HepG2 (cell line): ENCODE data around the gene CHRNB1. TPM values are rescaled to one million over a fixed set of nuclear protein-coding genes. Genes with fewer than 3 reads are reported as not detected.

Source experiments
- DPF2 ChIP-seq: sonication (generic); formaldehyde crosslinking; IDR thresholded peaks from 2 replicates; pipeline ENCODE4 v1.4.0; 2020; ENCODE audit warnings: mild to moderate bottlenecking, low read depth, missing genetic modification reagents, borderline replicate concordance
- FLYWCH1 ChIP-seq: sonication (generic); formaldehyde crosslinking; IDR thresholded peaks from 2 replicates; pipeline ENCODE4 v1.8.1; 2023; ENCODE audit warnings: mild to moderate bottlenecking, missing genetic modification reagents
- MAX ChIP-seq: IDR thresholded peaks from 2 replicates; pipeline ENCODE4 v1.6.1; 2012; ENCODE audit warnings: inconsistent platforms
- MAZ ChIP-seq, 2 experiments: sonication (generic) in 1 of 2; formaldehyde crosslinking in 1 of 2; IDR thresholded peaks; 2 replicates each; pipeline versions ENCODE4 v1.5.0 to v1.6.1; 2012 to 2020; ENCODE audit warnings: low read depth in 2 of 2, mild to moderate bottlenecking in 2 of 2, borderline replicate concordance in 1 of 2, improper control_type of control experiment in 1 of 2, low read length in 1 of 2, missing genetic modification reagents in 1 of 2, moderate library complexity in 1 of 2
- MEIS2 ChIP-seq: sonication (generic); formaldehyde crosslinking; IDR thresholded peaks from 2 replicates; pipeline ENCODE4 v1.9.0; 2021; ENCODE audit warnings: mild to moderate bottlenecking, missing genetic modification reagents
- NR2F6 ChIP-seq, 2 experiments: IDR thresholded peaks; 2 replicates each; pipeline ENCODE4 v1.6.1; 2016; ENCODE audit warnings: antibody characterized with exemption in 1 of 2, mild to moderate bottlenecking in 1 of 2
- ONECUT2 ChIP-seq: sonication (generic); formaldehyde crosslinking; IDR thresholded peaks from 2 replicates; pipeline ENCODE4 v1.4.0; 2020; ENCODE audit warnings: missing genetic modification reagents
- PHF20 ChIP-seq: sonication (generic); formaldehyde crosslinking; IDR thresholded peaks from 2 replicates; pipeline ENCODE4 v1.5.0; 2020; ENCODE audit warnings: mild to moderate bottlenecking, missing genetic modification reagents
- RBM39 ChIP-seq: fragments of 200-400 bp; formaldehyde crosslinking; IDR thresholded peaks from one replicate; pipeline ENCODE4 v1.6.1; 2018; ENCODE audit warnings: antibody characterized with exemption, mild to moderate bottlenecking, low read depth, low read length; ENCODE audit not compliant: poor library complexity, severe bottlenecking
- RFX1 ChIP-seq: fragments of 450-650 bp; IDR thresholded peaks from 2 replicates; pipeline ENCODE4 v1.6.1; 2017
- TCF12 ChIP-seq, 2 experiments: fragments of 450-650 bp in 1 of 2; sonication (generic) in 1 of 2; formaldehyde crosslinking in 1 of 2; IDR thresholded peaks; 2 replicates each; pipeline versions ENCODE4 v1.6.1 to v1.8.0; 2017 to 2022; ENCODE audit warnings: antibody characterized with exemption in 1 of 2, mild to moderate bottlenecking in 1 of 2, missing genetic modification reagents in 1 of 2, moderate library complexity in 1 of 2
- TP53 ChIP-seq: sonication (generic); formaldehyde crosslinking; conservative IDR thresholded peaks from 2 replicates; pipeline ENCODE4 v1.4.0; 2020; ENCODE audit warnings: missing genetic modification reagents
- U2AF2 ChIP-seq: fragments of 200-400 bp; formaldehyde crosslinking; IDR thresholded peaks from 2 replicates; pipeline ENCODE4 v1.6.1; 2017; ENCODE audit warnings: low read depth, mild to moderate bottlenecking, low read length
- ZMAT3 ChIP-seq: sonication (generic); formaldehyde crosslinking; conservative IDR thresholded peaks from 2 replicates; pipeline ENCODE4 v1.7.0; 2021; ENCODE audit warnings: missing genetic modification reagents
- ZNF264 ChIP-seq: sonication (generic); formaldehyde crosslinking; IDR thresholded peaks from 2 replicates; pipeline ENCODE4 v1.4.0; 2020; ENCODE audit warnings: missing genetic modification reagents
- ZNF274 ChIP-seq: sonication (generic); formaldehyde crosslinking; IDR thresholded peaks from 2 replicates; pipeline ENCODE4 v1.5.1; 2020; ENCODE audit warnings: mild to moderate bottlenecking, missing genetic modification reagents
- ZNF343 ChIP-seq: sonication (generic); formaldehyde crosslinking; IDR thresholded peaks from 2 replicates; pipeline ENCODE4 v1.4.0; 2020; ENCODE audit warnings: mild to moderate bottlenecking, missing genetic modification reagents
- ZNF362 ChIP-seq: sonication (generic); formaldehyde crosslinking; IDR thresholded peaks from 2 replicates; pipeline ENCODE4 v1.4.0; 2020; ENCODE audit warnings: missing genetic modification reagents, mild to moderate bottlenecking, borderline replicate concordance
- ZNF441 ChIP-seq: sonication (generic); formaldehyde crosslinking; IDR thresholded peaks from 2 replicates; pipeline ENCODE4 v1.7.0; 2021; ENCODE audit warnings: missing genetic modification reagents, borderline replicate concordance
- ZNF543 ChIP-seq: sonication (generic); formaldehyde crosslinking; IDR thresholded peaks from 2 replicates; pipeline ENCODE4 v1.4.0; 2020; ENCODE audit warnings: mild to moderate bottlenecking, missing genetic modification reagents
- ZNF552 ChIP-seq: sonication (generic); formaldehyde crosslinking; IDR thresholded peaks from 2 replicates; pipeline ENCODE4 v1.9.0; 2022; ENCODE audit warnings: missing genetic modification reagents, mild to moderate bottlenecking, borderline replicate concordance
- ZNF740 ChIP-seq: sonication (generic); formaldehyde crosslinking; IDR thresholded peaks from 2 replicates; pipeline ENCODE4 v1.4.0; 2020; ENCODE audit warnings: missing genetic modification reagents
- ZNF775 ChIP-seq: sonication (generic); formaldehyde crosslinking; IDR thresholded peaks from 2 replicates; pipeline ENCODE4 v1.4.0; 2020; ENCODE audit warnings: missing genetic modification reagents, mild to moderate bottlenecking, moderate library complexity, borderline replicate concordance
- ZSCAN31 ChIP-seq: sonication (generic); formaldehyde crosslinking; IDR thresholded peaks from 2 replicates; pipeline ENCODE4 v1.5.0; 2020; ENCODE audit warnings: low read depth, mild to moderate bottlenecking, missing genetic modification reagents
- polyA plus RNA-seq, 8 experiments: library from polyadenylated mRNA; depleted of rRNA in 3 of 8; stranded (reverse) in 7 of 8; unstranded in 1 of 8; fragments of >200 nt; fragmentation: Illumina TruSeq in 4 of 8; extraction: Trizol in 4 of 8; gene quantifications; 2 replicates each; pipeline versions ENCODE4 v1.2.1 to v1.2.3, GENCODE V29; 2011 to 2016; ENCODE audit warnings: low read depth in 4 of 8, missing spikeins in 1 of 8, mixed read lengths in 1 of 8; ENCODE audit not compliant: insufficient read depth in 1 of 8
- total RNA-seq, 5 experiments: library from RNA; depleted of rRNA; stranded (reverse); fragments of >200 nt; fragmentation: Illumina TruSeq; extraction: Trizol; gene quantifications; 2 replicates each; pipeline ENCODE4 v1.2.3, GENCODE V29; 2016; ENCODE audit warnings: low read depth in 1 of 5
- TF ChIP-seq, protein P1 (sequence below), 2 experiments: sonication (generic) in 1 of 2; formaldehyde crosslinking in 1 of 2; IDR thresholded peaks; 2 replicates each; pipeline versions ENCODE4 v1.4.0 to v1.6.1; 2016 to 2020; ENCODE audit warnings: borderline replicate concordance in 1 of 2, low read depth in 1 of 2, mild to moderate bottlenecking in 1 of 2, missing genetic modification reagents in 1 of 2

CHRNB1 gene
- total and polyA plus RNA-seq, 2 of the 13 experiments (the other 11 are each of a cell fraction or from before 2014, with no cell fraction given) = 5.4 to 33.7 TPM

- TF ChIP-seq ZNF552 (0 out of 2 replicates have a peak, but pooled peaks have one; percentile 4), ZNF775 (CRISPR knock-in tag) (no peak), PHF20 (CRISPR knock-in tag) (peak; percentile 50; the same call in 1 of the 2 replicates), ZSCAN31 (CRISPR knock-in tag) (0 out of 2 replicates have a peak, but pooled peaks have one; percentile 74), ZMAT3 (CRISPR knock-in tag) (peak; percentile 37; the same call in 1 of the 2 replicates), RFX1 (no peak), RBM39 (peak; percentile 68), ZNF274 (CRISPR knock-in tag) (0 out of 2 replicates have a peak, but pooled peaks have one; percentile 28), TCF12 (IDR thresholded peaks at IDR 0.05) (no peak), TCF12 (CRISPR knock-in tag; IDR thresholded peaks at IDR 0.05) (0 out of 2 replicates have a peak, but pooled peaks have one; percentile 64), MAZ (IDR thresholded peaks at IDR 0.05; ENCODE audit: borderline replicate concordance, low read depth, low read length) (no peak), MAZ (CRISPR knock-in tag; IDR thresholded peaks at IDR 0.05; ENCODE audit: low read depth) (0 out of 2 replicates have a peak, but pooled peaks have one; percentile 40), U2AF2 (no peak), ZNF264 (CRISPR knock-in tag) (no peak), ZNF543 (CRISPR knock-in tag) (0 out of 2 replicates have a peak, but pooled peaks have one; percentile 52), MEIS2 (no peak), ZNF740 (peak; percentile 73; the same call in 1 of the 2 replicates), ZNF362 (no peak), ZNF441 (CRISPR knock-in tag) (0 out of 2 replicates have a peak, but pooled peaks have one; percentile 51), NR2F6 (IDR thresholded peaks at IDR 0.05) (peak; percentile 57; the same call in 1 of the 2 replicates), NR2F6 (CRISPR knock-in tag; IDR thresholded peaks at IDR 0.05) (no peak), ZNF343 (CRISPR knock-in tag) (0 out of 2 replicates have a peak, but pooled peaks have one; percentile 72), ONECUT2 (CRISPR knock-in tag) (no peak), DPF2 (CRISPR knock-in tag) (no peak), FLYWCH1 (CRISPR knock-in tag) (no peak), MAX (no peak), TP53 (CRISPR knock-in tag) (0 out of 2 replicates have a peak, but pooled peaks have one; percentile 0)
- TF ChIP-seq, protein P1, sequence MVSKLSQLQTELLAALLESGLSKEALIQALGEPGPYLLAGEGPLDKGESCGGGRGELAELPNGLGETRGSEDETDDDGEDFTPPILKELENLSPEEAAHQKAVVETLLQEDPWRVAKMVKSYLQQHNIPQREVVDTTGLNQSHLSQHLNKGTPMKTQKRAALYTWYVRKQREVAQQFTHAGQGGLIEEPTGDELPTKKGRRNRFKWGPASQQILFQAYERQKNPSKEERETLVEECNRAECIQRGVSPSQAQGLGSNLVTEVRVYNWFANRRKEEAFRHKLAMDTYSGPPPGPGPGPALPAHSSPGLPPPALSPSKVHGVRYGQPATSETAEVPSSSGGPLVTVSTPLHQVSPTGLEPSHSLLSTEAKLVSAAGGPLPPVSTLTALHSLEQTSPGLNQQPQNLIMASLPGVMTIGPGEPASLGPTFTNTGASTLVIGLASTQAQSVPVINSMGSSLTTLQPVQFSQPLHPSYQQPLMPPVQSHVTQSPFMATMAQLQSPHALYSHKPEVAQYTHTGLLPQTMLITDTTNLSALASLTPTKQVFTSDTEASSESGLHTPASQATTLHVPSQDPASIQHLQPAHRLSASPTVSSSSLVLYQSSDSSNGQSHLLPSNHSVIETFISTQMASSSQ (IDR thresholded peaks at IDR 0.05; ENCODE audit: low read depth) = no peak
- TF ChIP-seq, protein P1 (CRISPR knock-in tag; IDR thresholded peaks at IDR 0.05; ENCODE audit: borderline replicate concordance) = peak; percentile 22; the same call in 1 of the 2 replicates
These were observed 41.2 kb upstream of the CHRNB1 start (continued) for GRCh38 chr17:7403727-7403976.
